Skin epidermis (tissue), 12 donors: ENCODE data around the gene HERC3.

ENCODE experiments used
- H3K27ac ChIP-seq, 21 experiments: fragments of 200-600 bp; sonication (generic) in 11 of 21; one replicate each; pipeline ENCODE4 v1.5.0; 2020; ENCODE audit warnings: mild to moderate bottlenecking in 3 of 21, inconsistent platforms in 2 of 21, moderate library complexity in 2 of 21
- H3K4me3 ChIP-seq, 7 experiments: fragments of 200-600 bp; sonication (generic) in 2 of 7; one replicate each; pipeline ENCODE4 v1.5.0; 2020; ENCODE audit warnings: inconsistent platforms in 2 of 7, mild to moderate bottlenecking in 2 of 7, moderate library complexity in 1 of 7

Gene HERC3

DNA sequence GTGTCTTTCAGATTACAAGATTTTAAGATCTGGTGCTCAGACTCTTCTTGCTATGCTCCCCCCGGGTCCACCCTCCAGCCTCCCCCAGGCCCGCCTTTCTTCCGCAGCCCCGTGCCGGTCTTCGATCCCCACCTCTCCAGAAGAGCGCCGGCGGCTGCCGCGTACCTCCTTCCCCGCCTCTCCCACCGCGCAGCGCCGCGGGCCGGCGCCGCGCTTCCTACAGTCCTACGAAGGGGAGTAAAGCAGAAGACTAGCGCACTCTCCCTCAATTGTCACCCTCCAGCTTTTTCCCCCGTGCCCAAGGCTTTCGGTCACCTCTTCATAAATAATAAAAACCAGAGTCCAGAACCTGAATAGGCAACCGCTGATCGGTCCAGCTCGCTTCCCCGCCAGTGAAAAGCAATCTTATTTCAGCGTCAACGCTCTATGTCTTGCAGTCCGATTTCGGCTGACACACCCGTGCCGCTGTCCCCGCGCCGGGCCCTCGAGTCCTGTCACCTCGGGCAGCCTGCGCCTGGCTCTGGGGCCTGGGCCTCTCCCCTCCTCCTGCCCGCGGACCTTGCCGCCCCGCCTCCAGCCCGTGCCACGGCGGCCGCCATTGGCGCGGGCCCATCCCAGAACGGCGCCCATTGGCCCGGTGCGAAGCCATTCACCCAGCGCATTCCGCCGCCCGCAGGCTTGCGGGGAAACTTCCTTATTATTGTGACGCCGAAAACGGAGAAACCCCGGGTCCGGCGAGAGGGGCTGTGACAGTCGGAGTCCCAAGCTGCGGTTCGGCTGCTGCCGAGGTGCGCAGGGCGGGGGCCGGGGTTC is at the start of gene HERC3:
Gene HERC3 (plus strand): TSS at position 694 of the 813 bp plus-strand sequence. CDS start 13,344 bp downstream, outside the sequence.
- peak within 1 kb of the TSS; percentile 71 to 100 (median 92) for H3K4me3 ChIP-seq
- peak within 1 kb of the TSS; percentile 90 to 99 (median 96) for H3K27ac ChIP-seq

DNA sequence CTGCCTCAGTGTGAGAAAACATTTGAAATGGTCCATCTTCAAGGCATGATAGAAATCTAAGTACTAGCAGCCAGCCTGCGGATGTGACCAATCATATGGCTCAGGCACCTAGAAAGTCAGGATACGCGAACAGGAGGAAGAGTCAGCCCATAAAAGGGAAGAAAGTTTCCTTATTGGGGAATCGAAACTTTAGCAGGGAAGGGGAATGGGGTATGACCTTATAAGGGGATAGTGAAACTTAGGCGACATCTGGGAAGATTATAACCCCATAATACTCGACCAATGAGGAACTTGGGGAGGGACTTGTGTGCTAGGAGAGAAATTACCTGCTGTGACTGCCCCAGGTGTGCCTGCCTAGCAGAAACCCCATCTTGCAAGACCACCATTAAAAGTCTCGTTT is 42.5 kb upstream of the HERC3 start:
- Histone ChIP-seq H3K4me3 (no peak overlapping the region), H3K27ac (no peak overlapping the region)

DNA sequence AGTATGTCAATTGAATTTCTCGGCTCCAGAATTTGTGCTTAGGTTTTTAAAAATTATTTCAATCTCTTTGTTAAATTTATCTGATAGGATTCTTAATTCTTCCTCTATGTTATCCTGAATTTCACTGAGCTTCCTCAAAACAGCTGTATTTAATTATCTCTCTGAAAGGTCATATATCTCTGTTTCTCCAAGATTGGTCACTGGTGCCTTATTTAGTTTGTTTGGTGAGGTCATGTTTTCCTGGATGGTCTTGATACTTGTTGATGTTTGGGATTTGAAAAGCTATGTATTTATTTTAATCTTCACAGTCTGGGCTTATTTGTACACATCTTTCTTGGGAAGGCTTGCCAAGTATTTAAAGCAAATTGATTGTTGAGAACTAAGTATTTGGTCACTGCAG is 24.7 kb upstream of the HERC3 start:
- Histone ChIP-seq H3K4me3 (no peak overlapping the region), H3K27ac (no peak overlapping the region)

DNA sequence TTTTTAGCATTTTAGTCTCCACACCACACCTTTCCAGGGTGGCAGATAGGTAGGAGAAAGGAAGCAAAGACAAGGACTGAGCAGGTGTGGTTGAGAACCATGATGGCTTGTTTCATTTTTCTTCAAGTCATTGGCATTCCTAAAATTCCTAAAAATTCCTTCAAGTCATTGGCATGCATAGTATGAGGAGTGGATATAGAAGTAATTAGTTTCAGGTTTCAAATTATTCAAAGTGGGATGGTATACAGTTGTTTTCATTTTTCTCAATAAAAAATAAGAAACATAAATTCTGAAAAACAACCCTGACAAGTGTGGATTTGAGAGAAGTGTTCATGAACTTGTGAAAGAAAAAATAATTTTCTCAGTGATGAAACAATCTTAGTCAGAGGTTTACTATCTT is 22.3 kb upstream of the HERC3 start:
- Histone ChIP-seq H3K4me3 (no peak overlapping the region), H3K27ac (no peak overlapping the region)

DNA sequence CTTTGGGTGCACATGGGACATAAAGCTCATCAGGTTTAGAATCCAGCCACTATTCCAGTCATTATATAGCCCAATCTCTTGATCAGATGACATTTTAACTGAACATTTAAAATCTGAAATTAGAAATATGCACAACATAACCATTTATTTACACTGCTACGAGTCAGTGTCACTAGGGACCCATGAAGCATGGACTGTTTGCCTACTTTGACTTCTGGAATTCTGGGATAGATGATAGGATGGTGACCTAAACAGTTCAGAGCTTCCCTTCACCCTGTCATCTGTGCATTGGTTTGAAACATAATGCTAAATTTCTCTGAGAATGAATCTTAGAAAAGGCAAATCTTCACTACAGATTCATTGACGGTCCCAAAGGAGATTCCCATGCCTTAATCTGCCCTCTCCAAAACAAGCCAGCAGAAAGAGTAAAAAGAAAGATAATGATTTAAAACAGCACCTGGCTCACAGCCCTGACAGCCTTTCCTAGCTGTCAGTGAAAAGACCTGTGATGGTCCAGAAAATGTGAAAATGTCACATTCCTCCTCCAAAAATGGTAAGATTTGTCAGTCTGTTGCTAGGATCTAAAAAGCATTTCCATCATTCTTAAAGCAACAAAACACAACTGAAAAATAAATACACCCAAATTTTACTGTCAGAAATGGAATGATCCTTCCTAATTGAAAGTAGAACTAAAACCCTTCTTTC is 18.9 kb upstream of the HERC3 start:
- Histone ChIP-seq H3K27ac (no peak overlapping the region), H3K4me3 (no peak overlapping the region)

DNA sequence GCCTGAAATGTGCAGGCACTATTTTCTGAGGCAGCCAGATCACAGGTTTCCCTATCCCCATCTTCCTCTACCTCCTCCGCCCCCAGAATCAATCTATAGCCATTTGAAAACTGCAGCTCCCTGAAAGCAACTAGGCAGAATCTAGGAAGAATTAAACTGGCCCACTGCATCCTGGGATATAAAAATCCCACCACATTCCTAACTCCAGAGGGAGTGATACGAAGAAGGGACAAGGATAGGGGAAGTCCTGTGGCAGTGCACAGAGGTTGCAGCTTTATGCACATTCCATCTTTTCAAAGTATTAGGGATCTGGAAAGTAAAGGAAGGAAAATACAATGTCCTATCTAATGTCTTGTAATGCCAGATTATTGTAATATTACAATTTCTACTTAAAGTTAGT is 18.3 kb upstream of the HERC3 start:
- Histone ChIP-seq H3K4me3 (no peak overlapping the region), H3K27ac (no peak overlapping the region)

DNA sequence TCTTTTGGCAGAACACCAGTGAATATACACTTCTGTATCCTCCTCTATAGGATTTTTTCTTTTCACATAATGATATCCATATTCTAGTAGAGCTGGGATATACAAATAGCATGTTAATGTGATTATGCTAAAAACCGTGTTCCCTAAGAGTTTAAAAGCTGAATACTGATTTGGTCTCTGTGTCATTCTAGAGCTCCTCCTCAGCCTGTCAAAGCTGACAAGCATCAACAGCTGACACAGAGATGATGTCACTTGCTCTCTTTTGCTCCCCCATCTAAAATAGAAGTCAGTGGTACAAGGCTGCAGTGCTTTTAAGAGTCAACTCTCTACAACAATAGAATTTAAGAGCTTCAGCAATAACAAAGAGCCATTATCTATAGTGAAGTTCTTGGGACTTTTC is 17.1 kb upstream of the HERC3 start:
- Histone ChIP-seq H3K27ac (no peak overlapping the region), H3K4me3 (no peak overlapping the region)

DNA sequence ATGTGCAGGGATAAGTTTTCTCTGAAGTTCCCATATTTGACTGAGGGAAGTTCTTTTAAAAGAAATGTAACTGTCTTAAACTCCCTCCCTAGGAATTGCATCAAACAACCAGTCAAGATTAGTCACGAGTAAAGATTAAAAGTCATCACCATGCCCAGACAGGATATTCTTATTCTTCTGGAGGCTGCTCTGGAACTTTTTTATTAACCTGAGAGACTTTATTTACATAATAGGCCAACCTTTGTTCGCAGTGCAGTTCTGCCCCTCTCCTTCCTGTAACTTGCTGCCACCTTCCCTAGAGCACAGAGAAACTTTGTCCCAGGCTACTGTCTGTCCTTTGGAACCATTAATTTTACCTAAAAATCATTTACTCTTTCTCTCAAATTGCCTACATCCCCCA is 9.8 kb upstream of the HERC3 start:
- no peak overlapping the region for H3K27ac ChIP-seq
- H3K4me3 ChIP-seq: no peak overlapping the region

DNA sequence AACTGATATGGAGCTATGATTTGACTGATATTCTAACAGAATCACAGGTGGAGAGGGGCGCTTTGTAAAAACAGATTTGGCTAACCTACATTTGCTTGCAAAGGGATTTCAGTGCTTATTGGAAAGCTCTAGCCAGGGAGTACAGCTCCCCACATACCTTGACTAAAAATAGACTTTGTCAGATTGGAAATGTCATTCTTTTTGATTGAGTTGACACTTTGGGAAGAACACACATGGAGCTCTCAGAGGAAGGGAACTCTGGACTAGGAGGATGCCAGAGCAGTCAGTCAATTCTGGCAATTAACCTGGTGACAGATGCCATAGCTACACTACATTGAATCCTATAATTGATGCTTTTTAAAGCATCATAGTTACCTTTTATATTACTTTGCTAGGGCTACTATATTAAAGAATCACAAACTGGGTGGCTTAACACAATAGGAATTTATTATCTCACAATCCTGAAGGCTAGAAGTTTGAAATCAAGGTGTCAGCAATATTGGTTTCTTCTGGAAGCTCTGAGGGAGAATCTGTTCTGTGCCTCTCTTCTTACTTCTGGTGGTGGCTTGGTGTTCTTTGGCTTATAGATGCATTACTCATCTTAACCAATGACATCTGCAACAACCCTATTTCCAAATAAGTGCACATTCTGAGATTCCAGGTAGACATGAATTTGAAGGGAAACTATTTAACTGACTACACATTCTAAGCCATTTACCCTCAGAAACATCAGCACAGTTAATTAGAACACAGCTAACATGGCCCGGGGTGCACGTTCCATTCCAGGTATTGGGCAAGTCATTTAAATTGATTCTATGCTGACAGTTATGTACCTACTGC is 8.4 kb upstream of the HERC3 start:
- Histone ChIP-seq H3K4me3 (no peak overlapping the region), H3K27ac (no peak overlapping the region)

DNA sequence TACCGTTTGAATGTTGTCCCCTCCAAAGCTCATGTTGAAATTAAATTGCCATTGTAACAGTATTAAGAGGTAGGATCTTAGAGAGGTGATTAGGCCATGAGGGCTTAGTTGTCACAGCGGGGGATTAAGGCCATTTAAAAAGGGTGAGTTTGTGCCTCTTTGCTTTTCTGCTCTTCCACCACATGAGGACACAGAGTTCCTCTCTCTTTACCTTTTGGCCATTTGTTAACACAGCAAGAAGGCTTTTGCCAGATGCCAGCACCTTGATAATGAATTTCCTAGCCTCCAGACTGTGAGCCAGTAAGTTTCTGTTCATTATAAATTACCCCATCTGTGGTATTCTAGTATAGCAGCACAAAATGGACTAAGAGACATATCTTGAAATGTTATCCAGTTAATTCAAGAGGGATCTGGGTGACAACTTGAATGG is 7.8 kb upstream of the HERC3 start:
- Histone ChIP-seq H3K4me3 (no peak overlapping the region), H3K27ac (no peak overlapping the region)

DNA sequence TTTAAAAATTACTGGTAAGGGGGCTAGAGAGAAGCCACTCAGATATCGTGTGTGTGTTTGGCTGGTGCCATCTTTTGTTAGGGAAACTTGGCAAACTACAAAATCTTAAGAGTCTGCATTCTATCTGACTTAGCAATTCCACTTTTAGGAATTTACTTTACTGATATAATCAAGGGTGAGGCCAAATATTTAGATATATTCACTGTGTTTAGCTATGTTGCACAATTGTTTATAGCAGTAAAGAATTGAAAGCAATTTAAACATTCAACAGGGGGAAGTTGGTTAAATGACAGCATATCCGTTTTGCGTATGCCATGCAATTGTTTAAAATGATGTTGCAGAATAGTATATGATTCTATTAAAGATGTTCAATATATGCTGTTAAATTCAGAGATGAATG is 6.4 kb upstream of the HERC3 start:
- Histone ChIP-seq H3K4me3 (no peak overlapping the region), H3K27ac (no peak overlapping the region)

DNA sequence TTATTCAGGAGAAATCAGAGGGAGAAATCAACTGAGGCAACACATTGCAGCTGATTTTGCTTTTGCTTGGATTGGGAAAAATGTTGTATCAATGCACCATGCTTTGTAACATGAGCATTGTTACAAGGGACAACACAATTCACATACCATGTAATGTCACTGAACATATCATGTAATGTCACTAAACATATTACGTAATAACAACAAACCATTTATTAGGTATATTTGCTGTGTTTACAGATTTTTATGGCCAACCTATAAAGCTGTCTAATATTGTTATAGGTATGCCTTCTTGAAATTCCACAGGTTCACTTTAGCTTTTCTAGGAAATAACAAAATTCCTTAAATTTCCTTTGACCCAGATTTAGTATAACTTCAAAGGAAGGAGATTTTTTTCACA is 5.0 kb upstream of the HERC3 start:
- Histone ChIP-seq H3K4me3 (no peak overlapping the region), H3K27ac (no peak overlapping the region)

DNA sequence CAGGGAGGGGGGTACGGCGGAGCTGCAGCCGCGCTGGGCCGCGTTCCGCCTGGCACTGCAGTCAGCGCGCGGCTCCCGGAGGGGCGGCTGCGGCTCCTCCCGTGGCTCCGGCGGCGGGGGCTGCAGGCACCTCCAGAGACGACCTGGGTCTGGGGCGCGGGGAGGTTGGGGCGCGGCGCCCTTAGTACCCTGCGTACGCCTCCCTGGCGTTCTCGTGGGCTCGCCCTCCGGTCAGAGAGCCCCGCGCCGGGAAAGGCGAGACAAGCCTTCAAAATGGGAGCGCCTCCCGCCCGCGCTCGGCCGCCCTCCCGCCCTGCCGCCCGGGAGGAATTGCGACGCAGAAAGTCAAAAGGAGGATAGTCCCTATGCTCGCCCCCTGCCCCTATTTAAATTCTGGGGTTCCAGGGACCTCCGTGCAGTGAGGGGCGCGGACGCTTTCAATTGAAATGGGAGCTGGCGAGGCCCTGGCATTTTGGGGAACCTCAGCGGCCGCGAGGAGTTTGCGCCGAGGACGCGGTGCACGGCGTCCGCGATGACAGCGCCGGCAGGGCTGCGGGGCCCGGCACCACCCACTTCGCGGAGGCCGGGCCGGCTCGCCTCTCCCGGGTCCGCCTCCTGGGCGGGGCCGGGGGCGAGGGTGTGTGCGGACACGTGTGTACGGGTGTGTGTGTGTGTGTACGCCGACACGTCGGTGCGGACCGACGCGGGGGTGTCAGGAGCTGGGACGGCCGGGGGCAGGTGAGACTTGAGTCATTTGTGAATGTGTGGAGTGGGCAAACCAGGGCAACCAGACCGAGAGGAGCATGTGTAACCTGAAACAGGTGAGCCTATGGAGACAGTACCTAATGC is 544 bp downstream of the HERC3 start:
- Histone ChIP-seq H3K27ac (peak overlapping the region; percentile 90 to 99 (median 96)), H3K4me3 (peak overlapping the region; percentile 71 to 100 (median 92))

DNA sequence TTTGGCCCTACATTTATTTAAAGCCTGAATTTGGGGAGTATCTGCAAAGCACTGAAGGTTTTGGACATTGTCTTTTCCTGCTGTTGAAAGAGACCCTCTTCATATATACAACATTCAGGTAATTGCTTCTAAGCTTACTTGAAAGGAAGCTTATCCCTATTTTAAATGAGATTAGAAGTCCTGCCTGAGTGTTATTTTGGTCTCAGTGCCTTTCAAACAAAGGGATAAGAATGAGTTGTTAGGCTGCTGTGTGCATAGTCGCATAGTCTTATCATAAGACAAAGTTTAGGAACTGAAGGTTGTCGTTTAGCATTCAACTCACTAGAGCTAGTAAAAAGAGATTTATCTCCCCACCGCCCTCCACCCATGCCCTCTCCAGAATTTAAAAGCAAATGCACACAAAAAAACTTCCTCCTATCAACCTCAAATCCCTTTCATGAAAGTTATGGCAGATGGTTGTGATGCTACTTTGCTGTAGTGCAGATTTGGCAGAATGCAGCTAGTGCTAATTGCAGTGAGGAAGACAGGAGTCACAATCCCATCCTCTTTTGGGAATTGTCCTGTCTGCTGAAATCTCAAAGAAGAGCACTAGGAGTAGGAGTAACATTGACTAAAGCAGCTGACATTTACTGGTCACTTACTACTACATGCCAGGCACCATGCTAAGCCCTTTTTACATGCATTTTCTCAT is 5.8 kb downstream of the HERC3 start:
- H3K27ac ChIP-seq: no peak overlapping the region
- H3K4me3 ChIP-seq: no peak overlapping the region

DNA sequence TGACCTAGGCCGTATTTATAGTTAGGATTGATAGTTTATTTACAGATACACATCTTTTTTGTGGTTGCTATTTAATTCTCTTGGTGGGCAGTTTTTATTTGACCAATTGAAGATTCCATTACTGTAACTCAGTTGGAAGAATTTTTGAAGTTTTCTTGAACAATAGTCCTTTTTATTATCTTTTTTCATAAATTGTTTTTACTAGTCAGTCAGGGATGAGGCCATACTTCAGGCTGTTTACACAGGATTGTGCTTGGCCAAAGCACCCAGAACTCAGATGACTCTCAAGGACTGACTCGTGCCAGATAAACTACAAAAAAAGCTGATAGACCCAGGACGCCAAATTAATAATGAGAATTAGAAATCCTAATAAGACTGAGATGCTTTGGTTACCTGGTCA is 7.0 kb downstream of the HERC3 start:
- H3K27ac ChIP-seq: peak overlapping the region in 5 of 21 experiments; percentile 11 to 56 (median 18)
- H3K4me3 ChIP-seq: no peak overlapping the region

DNA sequence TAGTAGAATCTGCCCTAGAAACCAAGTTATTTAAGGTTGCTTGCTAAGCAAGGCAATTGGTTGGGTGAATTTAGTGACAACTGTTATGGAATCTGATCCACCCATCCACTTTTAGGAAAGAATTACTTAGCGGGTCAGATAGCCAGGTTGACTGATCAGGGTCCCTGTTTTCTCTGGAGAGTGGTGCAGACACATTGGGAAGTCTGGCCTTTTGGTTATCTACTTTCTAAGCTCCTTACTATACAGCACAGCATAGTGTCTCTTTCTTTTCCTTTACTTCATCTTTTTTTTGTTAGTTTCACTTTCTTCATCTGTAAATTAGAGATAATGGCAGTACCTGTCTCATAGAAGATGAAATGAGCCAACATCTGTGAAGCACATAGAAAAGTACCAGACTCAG is 7.4 kb downstream of the HERC3 start:
- Histone ChIP-seq H3K4me3 (no peak overlapping the region), H3K27ac (peak overlapping the region in 5 of 21 experiments; percentile 11 to 56 (median 18))

DNA sequence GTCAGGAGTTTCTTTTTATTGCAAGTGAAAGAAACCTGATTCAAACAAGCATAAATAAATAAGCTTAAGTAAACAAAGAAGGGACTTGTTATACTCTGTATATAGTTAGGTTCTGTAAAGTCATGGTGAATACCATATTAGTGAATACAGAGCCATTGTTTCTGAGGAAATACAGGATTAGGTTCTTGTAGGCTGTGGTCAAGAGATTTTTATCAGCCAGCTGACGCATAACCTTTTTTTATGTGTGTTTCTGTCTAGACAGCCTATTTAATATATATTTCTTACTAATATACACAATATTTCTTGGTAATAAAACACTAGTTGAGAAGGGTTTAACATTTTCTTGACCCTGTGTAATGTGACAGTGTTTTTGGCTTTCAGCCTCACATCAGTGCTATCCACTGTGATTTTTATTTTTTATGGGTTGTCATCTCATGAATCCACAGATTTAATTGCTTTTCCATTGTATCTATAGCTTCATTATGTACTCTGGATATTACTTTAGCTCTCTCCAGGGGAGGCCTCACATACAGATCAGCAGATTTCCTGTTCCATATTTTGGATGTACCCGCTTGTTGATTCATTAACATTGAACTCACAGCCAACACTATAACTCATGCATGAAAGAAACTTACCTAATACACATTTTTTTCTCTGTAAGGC is 8.0 kb downstream of the HERC3 start:
- peak overlapping the region in 6 of 21 experiments; percentile 3 to 56 (median 25) for H3K27ac ChIP-seq
- no peak overlapping the region for H3K4me3 ChIP-seq

DNA sequence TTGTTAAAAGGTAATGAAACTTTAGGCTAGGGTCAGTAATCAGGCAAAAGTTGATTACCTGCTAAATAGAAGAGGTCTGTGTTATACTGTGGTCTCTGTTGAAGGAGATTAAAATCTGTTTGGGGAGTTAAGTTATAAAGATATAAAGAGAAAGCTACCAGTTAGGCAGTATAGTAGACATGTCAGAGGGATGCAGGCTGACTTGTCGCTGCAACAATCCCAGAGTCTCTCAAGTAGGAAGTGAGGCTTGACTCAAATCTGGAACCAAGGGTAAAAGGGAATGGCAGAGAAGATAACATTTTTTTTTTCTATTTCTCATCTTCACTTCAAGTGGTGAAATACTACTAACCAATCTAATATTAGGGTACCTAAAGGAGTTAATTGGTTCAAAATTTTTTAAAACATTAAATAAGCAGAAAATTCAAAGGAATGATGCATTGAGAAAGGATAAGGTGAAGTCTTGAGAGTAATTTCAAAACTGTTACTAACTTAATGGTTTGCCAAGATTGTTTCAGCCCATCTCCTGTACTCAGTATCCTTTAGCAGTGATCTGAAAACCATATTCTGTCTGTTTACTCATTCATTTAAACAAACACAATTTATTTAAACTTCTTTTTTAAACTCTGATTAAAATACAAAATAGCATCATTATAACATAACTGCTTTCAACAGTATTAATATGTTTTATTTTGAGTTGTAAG is 12.8 kb downstream of the HERC3 start:
- no peak overlapping the region for H3K27ac ChIP-seq
- H3K4me3 ChIP-seq: no peak overlapping the region
